ENCODE data around the gene B4GALNT1.
A peak's percentile ranks its signal among the peaks of the same experiment; 100 is the strongest.
"Not testable (repeated sequence)": the region's sequence is repeated elsewhere in the genome, so short reads cannot be mapped to it uniquely, and the experiment has no call there.

Gene B4GALNT1

GRCh38 chr12:57620245-57620935, 12.6 kb downstream of the B4GALNT1 start:
- Histone ChIP-seq H3K79me1 (replicated peaks; ENCODE audit: low read length, poor library complexity, severe bottlenecking) (no peaks in the 10 kb centered on the region), H3K9me3 (ENCODE audit: control insufficient read depth, low read length) (no peaks in the 10 kb centered on the region), H3K4me3 (ENCODE audit: insufficient read depth in 1 of 2, low read depth in 1 of 2, low read length in 2 of 2) (no peak overlapping the region), H3K4me2 (ENCODE audit: low read length, poor library complexity, severe bottlenecking) (no peak overlapping the region), H3K9ac (ENCODE audit: low read length) (no peak overlapping the region), H4K8ac (ENCODE audit: low read length) (no peak overlapping the region), H2AK5ac (ENCODE audit: low read length, severe bottlenecking) (no peak overlapping the region), H3K4ac (ENCODE audit: low read depth in 1 of 2, low read length in 2 of 2) (no peak overlapping the region), H2BK5ac (ENCODE audit: low read depth, low read length, poor library complexity, severe bottlenecking) (no peak overlapping the region), H3K23ac (ENCODE audit: low read length in 2 of 2) (no peak overlapping the region), H4K91ac (ENCODE audit: low read length) (no peak overlapping the region), H2BK12ac (ENCODE audit: low read length in 2 of 2) (no peak overlapping the region), H3K27ac (ENCODE audit: low read length, poor library complexity, severe bottlenecking) (no peak overlapping the region), H3K14ac (ENCODE audit: low read length in 2 of 2) (no peak overlapping the region), H3K27me3 (ENCODE audit: control insufficient read depth in 1 of 2, insufficient read depth in 1 of 2, low read length in 2 of 2) (peaks cover 67 to 85% of the 10 kb centered on the region in 2 experiments), H3K36me3 (ENCODE audit: control insufficient read depth in 1 of 2, insufficient read depth in 2 of 2, low read depth in 1 of 2, low read length in 2 of 2) (peaks cover 0 to 21% of the 10 kb centered on the region in 2 experiments), H2BK15ac (ENCODE audit: low read depth, poor library complexity, severe bottlenecking) (no peak overlapping the region), H3K18ac (ENCODE audit: low read depth in 1 of 2, low read length in 2 of 2) (no peak overlapping the region), H3K4me1 (ENCODE audit: control insufficient read depth, insufficient read depth, low read depth, low read length) (peaks cover 17% of the 10 kb centered on the region), H2AFZ (ENCODE audit: low read depth, low read length) (no peak overlapping the region), H2BK120ac (ENCODE audit: low read depth, low read length) (no peak overlapping the region)
- no peak for DNase-seq
- WGBS = 15% methylated on average over 13 of the region's 13 CpGs

DNA sequence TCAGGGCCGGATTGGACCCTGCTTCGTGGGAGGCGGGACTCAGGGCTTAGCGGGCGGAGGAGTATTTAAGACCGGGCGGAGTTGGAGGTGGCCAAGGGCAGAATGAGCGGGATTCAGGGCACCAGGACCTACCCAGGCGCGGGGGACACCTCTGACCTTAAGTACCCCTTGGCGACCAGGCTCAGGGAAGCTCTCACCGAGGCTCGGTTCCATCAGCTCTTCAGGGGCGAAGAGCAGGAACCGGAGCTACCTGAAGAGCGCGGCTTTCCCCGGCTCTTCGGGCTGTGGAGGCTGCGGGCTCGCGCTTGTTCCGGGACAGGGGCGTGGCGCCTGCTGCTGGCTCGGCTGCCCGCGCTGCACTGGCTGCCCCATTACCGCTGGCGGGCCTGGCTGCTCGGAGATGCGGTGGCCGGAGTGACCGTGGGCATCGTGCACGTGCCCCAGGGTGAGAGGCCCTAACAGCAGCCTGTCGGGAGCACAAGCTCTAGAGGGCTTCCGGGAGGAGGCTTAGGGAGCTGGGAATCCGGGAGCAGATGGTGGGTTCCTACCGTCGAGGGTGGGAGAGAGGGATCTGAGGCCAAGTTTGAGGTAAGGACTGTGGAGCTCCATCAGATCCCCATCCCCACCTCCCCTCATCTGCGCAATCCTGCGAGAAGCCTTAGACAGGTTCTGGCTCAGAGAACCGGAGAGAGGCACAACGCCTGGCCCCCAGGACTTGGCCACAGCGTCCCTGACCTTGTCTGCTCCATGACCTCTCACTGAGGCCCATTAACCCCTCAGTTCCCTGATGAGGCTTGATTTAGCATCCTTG, 13.4 kb downstream of the B4GALNT1 start:
- Histone ChIP-seq H3K27ac (ENCODE audit: low read length, poor library complexity, severe bottlenecking) (no peak overlapping the region), H2BK12ac (ENCODE audit: low read length in 2 of 2) (no peak overlapping the region), H3K9me3 (ENCODE audit: control insufficient read depth, low read length) (no peaks in the 10 kb centered on the region), H2AFZ (ENCODE audit: low read depth, low read length) (no peak overlapping the region), H2BK120ac (ENCODE audit: low read depth, low read length) (no peak overlapping the region), H3K4me1 (ENCODE audit: control insufficient read depth, insufficient read depth, low read depth, low read length) (peaks cover 17% of the 10 kb centered on the region), H3K36me3 (ENCODE audit: control insufficient read depth in 1 of 2, insufficient read depth in 2 of 2, low read depth in 1 of 2, low read length in 2 of 2) (peaks cover 0 to 28% of the 10 kb centered on the region in 2 experiments), H3K4me2 (ENCODE audit: low read length, poor library complexity, severe bottlenecking) (peak overlapping the region; percentile 30), H4K8ac (ENCODE audit: low read length) (no peak overlapping the region), H2BK5ac (ENCODE audit: low read depth, low read length, poor library complexity, severe bottlenecking) (no peak overlapping the region), H3K4ac (ENCODE audit: low read depth in 1 of 2, low read length in 2 of 2) (no peak overlapping the region), H3K18ac (ENCODE audit: low read depth in 1 of 2, low read length in 2 of 2) (no peak overlapping the region), H3K23ac (ENCODE audit: low read length in 2 of 2) (peak overlapping the region in 1 of 2 experiments; percentile 28), H2AK5ac (ENCODE audit: low read length, severe bottlenecking) (no peak overlapping the region), H3K27me3 (ENCODE audit: control insufficient read depth in 1 of 2, insufficient read depth in 1 of 2, low read length in 2 of 2) (peaks cover 59 to 85% of the 10 kb centered on the region in 2 experiments), H3K9ac (ENCODE audit: low read length) (no peak overlapping the region), H2BK15ac (ENCODE audit: low read depth, poor library complexity, severe bottlenecking) (no peak overlapping the region), H3K14ac (ENCODE audit: low read length in 2 of 2) (peak overlapping the region in 1 of 2 experiments; percentile 19), H4K91ac (ENCODE audit: low read length) (no peak overlapping the region), H3K4me3 (ENCODE audit: insufficient read depth in 1 of 2, low read depth in 1 of 2, low read length in 2 of 2) (no peak overlapping the region), H3K79me1 (replicated peaks; ENCODE audit: low read length, poor library complexity, severe bottlenecking) (peaks cover 4% of the 10 kb centered on the region)
- 7% methylated on average over 35 of the region's 46 CpGs for WGBS
- DNase-seq = no peak

GRCh38 chr12:57618966-57619433, 14.0 kb downstream of the B4GALNT1 start:
- Histone ChIP-seq H2AK5ac (ENCODE audit: low read length, severe bottlenecking) (no peak overlapping the region), H3K36me3 (ENCODE audit: control insufficient read depth in 1 of 2, insufficient read depth in 2 of 2, low read depth in 1 of 2, low read length in 2 of 2) (peaks cover 0 to 35% of the 10 kb centered on the region in 2 experiments), H3K9ac (ENCODE audit: low read length) (no peak overlapping the region), H3K4ac (ENCODE audit: low read depth in 1 of 2, low read length in 2 of 2) (no peak overlapping the region), H3K4me2 (ENCODE audit: low read length, poor library complexity, severe bottlenecking) (no peak overlapping the region), H3K9me3 (ENCODE audit: control insufficient read depth, low read length) (no peaks in the 10 kb centered on the region), H3K14ac (ENCODE audit: low read length in 2 of 2) (no peak overlapping the region), H3K18ac (ENCODE audit: low read depth in 1 of 2, low read length in 2 of 2) (no peak overlapping the region), H2BK12ac (ENCODE audit: low read length in 2 of 2) (no peak overlapping the region), H4K91ac (ENCODE audit: low read length) (no peak overlapping the region), H3K27me3 (ENCODE audit: control insufficient read depth in 1 of 2, insufficient read depth in 1 of 2, low read length in 2 of 2) (peaks cover 53 to 83% of the 10 kb centered on the region in 2 experiments), H2AFZ (ENCODE audit: low read depth, low read length) (no peak overlapping the region), H3K4me1 (ENCODE audit: control insufficient read depth, insufficient read depth, low read depth, low read length) (peaks cover 17% of the 10 kb centered on the region), H3K23ac (ENCODE audit: low read length in 2 of 2) (no peak overlapping the region), H2BK15ac (ENCODE audit: low read depth, poor library complexity, severe bottlenecking) (no peak overlapping the region), H3K79me1 (replicated peaks; ENCODE audit: low read length, poor library complexity, severe bottlenecking) (peaks cover 7% of the 10 kb centered on the region), H3K4me3 (ENCODE audit: insufficient read depth in 1 of 2, low read depth in 1 of 2, low read length in 2 of 2) (no peak overlapping the region), H4K8ac (ENCODE audit: low read length) (no peak overlapping the region), H2BK5ac (ENCODE audit: low read depth, low read length, poor library complexity, severe bottlenecking) (no peak overlapping the region), H3K27ac (ENCODE audit: low read length, poor library complexity, severe bottlenecking) (no peak overlapping the region), H2BK120ac (ENCODE audit: low read depth, low read length) (no peak overlapping the region)
- DNase-seq = no peak
- WGBS = 25% methylated on average over 9 of the region's 16 CpGs

- H4K91ac ChIP-seq (ENCODE audit: low read length); H3K18ac ChIP-seq (ENCODE audit: low read depth in 1 of 2, low read length in 2 of 2); H3K23ac ChIP-seq (ENCODE audit: low read length in 2 of 2); DNase-seq; H2AFZ ChIP-seq (ENCODE audit: low read depth, low read length); H2BK5ac ChIP-seq (ENCODE audit: low read depth, low read length, poor library complexity, severe bottlenecking); H3K14ac ChIP-seq (ENCODE audit: low read length in 2 of 2); H3K27ac ChIP-seq (ENCODE audit: low read length, poor library complexity, severe bottlenecking); H4K8ac ChIP-seq (ENCODE audit: low read length); H3K79me1 ChIP-seq (replicated peaks; ENCODE audit: low read length, poor library complexity, severe bottlenecking); H2BK12ac ChIP-seq (ENCODE audit: low read length in 2 of 2); H2BK120ac ChIP-seq (ENCODE audit: low read depth, low read length); H3K4me3 ChIP-seq (ENCODE audit: insufficient read depth in 1 of 2, low read depth in 1 of 2, low read length in 2 of 2); H3K9ac ChIP-seq (ENCODE audit: low read length); H3K4me2 ChIP-seq (ENCODE audit: low read length, poor library complexity, severe bottlenecking); H2AK5ac ChIP-seq (ENCODE audit: low read length, severe bottlenecking); H2BK15ac ChIP-seq (ENCODE audit: low read depth, poor library complexity, severe bottlenecking); H3K4ac ChIP-seq (ENCODE audit: low read depth in 1 of 2, low read length in 2 of 2); H3K9me3 ChIP-seq (ENCODE audit: control insufficient read depth, low read length): not testable (repeated sequence)
- H3K4me1 ChIP-seq (ENCODE audit: control insufficient read depth, insufficient read depth, low read depth, low read length) = peaks cover 17% of the 10 kb centered on the region
- peaks cover 47 to 83% of the 10 kb centered on the region in 2 experiments for H3K27me3 ChIP-seq (ENCODE audit: control insufficient read depth in 1 of 2, insufficient read depth in 1 of 2, low read length in 2 of 2)
- 85% methylated on average over 3 of the region's 6 CpGs for WGBS
- H3K36me3 ChIP-seq (ENCODE audit: control insufficient read depth in 1 of 2, insufficient read depth in 2 of 2, low read depth in 1 of 2, low read length in 2 of 2) = peaks cover 0 to 40% of the 10 kb centered on the region in 2 experiments
These were observed 14.6 kb downstream of the B4GALNT1 start for GRCh38 chr12:57618431-57618830.

Data from mesenchymal stem cell (in vitro differentiated cells and primary cell).